Esophagus squamous epithelium (tissue), 4 donors: Measurements from ENCODE around the gene TENT4B.

Source experiments
- CTCF ChIP-seq, 6 experiments: fragments of 450-650 bp in 4 of 6; fragments of 200-600 bp in 2 of 6; sonication (generic) in 2 of 6; IDR thresholded peaks; one replicate each; pipeline ENCODE4 v1.5.1; 2016 to 2019; ENCODE audit warnings: antibody characterized with exemption in 6 of 6, mild to moderate bottlenecking in 4 of 6, moderate library complexity in 4 of 6
- POLR2A ChIP-seq, 4 donors: fragments of 450-650 bp; IDR thresholded peaks; one replicate each; pipeline ENCODE4 v1.6.1; 2017; ENCODE audit warnings: antibody characterized with exemption in 4 of 4, mild to moderate bottlenecking in 4 of 4, moderate library complexity in 3 of 4

- no peak for TF ChIP-seq CTCF (IDR thresholded peaks at IDR 0.05)
- TF ChIP-seq POLR2A (IDR thresholded peaks at IDR 0.05), result no peak
Measured at GRCh38 chr16:50224286-50224685, 71.2 kb downstream of the TENT4B start.
